Embryonic facial prominence (tissue), 1 donor: Measurements from ENCODE around the gene GRM3.
"Not testable (repeated sequence)": the region's sequence is repeated elsewhere in the genome, so short reads cannot be mapped to it uniquely, and the experiment has no call there.

Source experiments
- DNase-seq: peaks from one replicate; pipeline ENCODE4 v3.0.0-alpha.2; 2016; ENCODE audit errors: extremely low spot score

The GRM3 gene

DNA sequence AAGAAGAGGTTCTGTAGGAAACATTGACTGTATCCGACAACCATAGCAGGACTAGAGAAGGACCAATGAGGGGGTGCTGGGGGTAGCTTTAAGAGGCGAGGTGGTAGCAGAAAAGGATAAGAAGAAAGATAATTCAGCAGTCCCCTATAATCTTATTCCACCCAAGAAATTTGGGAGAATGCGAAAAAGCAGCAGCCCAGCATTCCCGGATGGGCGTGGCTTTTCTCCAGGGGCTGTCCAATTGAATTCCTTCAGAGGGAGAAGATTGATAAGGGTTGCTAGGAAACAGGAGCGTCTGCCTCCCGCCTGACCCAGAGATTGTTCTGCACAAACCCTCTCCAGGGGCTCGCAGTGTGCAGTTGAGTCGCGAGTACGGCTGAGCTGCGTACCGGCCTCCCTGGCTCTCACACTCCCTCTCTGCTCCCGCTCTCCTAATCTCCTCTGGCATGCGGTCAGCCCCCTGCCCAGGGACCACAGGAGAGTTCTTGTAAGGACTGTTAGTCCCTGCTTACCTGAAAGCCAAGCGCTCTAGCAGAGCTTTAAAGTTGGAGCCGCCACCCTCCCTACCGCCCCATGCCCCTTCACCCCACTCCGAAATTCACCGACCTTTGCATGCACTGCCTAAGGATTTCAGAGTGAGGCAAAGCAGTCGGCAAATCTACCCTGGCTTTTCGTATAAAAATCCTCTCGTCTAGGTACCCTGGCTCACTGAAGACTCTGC is at the start of gene GRM3:
TSS of gene GRM3 (plus strand) at position 349 of the 721 bp plus-strand sequence. CDS start 121,237 bp downstream, outside the sequence.
- DNase-seq: no peak

DNA sequence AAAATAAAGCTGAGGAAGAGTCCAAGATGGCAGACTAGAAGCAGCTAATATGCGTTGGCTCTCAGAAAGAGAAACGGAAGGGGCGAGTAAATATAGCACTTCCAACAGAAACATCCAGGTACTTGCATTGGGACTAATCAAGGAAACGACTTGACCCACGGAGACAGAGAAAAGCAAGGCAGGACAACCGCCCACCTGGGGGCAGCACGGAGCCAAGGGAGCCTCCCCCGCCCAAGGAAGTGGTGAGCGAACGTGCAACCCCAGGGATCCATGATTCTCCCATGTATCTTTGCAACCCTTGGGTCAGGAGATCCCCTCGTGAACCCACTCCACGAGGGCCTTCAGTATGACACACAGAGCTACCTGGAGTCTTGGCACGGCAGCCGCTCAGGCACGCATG is 45.4 kb upstream of the GRM3 start:
- DNase-seq: no peak

DNA sequence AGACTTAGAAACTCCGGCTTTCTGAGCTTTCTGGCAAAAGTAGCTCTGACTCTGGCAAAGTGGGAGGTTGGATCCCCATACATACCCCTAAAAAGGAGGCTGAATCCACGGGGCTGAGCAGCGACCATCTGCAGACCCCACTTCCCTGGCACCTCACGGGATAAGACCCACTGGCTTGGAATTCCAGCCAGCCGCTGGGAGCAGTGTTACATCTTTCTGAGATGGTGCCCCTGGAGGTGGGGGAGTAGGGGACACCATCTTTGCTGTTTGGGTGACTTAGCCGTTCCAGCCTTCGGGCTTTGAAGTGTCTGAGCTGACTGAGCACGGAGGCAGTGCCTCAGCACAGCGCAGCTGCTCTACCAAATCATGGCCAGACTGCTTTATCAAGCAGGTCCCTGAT is 45.0 kb upstream of the GRM3 start:
- no peak for DNase-seq

DNA sequence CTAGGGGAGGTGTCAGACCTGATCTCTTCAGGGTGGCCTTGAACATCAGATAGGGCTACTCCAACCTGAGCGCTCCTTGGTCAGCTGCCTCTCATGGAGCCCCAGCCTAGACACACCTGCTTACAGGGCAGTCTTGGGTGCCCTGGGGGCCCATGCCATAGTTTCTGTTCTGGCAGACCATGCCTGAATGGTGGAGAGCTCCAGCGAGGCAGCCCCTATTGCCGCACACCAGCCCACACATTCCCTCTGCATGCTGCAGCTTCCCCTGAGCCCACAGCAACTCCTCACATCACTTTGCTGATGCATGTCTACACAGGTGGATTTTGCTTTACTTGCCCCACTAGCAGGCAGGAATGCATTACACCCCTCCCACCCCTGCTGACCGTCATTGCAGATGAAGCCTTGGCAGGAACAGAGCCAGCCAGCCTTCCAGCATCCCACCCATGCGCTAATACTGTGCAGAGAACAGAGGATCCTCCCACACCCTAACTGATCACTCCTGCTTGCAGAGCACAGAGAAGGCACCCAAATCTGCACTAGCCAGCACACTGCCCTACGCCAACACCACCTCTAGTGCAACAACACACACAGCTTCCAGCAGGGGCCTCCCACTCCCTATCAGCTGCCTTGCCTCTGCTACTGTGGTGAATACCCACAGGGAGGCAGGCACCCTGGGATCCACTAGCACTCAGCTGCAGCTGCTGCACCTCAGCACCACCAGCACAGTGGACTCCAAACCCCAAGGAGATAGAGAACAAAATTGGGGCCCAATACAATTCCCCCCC is 43.0 kb upstream of the GRM3 start:
- no peak for DNase-seq

DNA sequence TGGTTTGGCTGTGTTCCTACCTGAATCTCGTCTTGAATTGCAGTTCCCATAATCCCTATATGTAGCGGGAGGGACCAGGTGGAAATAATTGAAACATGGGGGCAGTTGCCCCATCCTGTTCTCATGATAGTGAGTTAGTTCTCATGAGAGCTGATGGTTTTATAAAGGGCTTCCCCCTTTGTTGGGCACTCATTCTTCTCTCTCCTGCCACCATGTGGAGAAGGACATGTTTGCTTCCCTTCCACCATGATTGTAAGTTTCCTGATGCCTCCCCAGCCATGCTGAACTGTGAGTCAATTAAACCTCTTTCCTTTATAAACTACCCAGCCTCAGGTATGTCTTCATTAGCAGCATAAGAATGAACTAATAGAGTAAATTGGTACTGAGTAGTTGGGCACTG is 28.0 kb upstream of the GRM3 start:
- DNase-seq: not testable (repeated sequence)

DNA sequence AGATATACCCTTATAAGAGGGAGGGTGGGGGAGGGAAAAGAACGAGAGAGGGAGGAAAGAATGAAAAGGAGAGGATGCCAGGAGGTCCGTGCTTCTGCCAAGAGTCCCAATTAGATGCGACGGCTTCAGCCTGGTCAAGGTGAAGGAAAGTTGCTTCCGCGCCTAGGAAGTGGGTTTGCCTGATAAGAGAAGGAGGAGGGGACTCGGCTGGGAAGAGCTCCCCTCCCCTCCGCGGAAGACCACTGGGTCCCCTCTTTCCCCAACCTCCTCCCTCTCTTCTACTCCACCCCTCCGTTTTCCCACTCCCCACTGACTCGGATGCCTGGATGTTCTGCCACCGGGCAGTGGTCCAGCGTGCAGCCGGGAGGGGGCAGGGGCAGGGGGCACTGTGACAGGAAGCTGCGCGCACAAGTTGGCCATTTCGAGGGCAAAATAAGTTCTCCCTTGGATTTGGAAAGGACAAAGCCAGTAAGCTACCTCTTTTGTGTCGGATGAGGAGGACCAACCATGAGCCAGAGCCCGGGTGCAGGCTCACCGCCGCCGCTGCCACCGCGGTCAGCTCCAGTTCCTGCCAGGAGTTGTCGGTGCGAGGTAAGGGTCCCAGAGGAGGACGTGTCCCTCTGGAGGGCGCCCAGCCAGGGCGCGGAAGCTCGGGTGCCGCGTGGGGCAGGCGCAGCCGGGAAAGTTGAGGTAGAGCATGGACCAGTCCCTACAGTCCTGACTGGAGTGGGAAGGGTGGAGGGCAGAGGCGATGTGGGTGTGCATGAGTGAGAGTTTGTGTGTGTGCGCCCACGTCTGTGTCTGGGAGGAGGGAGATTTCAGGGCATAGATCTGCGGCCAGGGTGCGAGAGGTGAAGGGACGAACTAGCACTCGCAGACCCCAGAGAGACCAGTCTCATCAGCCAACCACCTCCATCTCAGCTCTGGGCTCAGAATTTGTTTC is 844 bp downstream of the GRM3 start:
- no peak for DNase-seq

DNA sequence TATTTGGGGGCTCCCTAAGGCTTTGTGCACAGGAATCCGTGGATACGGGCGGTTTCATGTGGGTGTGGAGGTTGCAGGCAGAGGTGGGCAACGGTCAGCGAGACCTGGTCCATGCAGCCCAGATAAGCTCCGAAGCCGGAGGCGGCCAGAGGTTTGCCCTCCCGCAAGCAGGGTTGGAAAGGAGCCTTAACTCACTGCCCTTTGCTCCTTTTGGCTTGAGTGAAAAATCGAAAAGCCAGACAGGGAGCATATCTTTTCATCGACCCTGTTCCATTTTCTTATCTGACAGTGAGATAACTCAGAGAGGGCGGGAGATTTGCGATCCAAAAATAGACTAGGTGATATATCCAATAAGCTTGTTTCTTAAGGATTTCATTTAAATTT is 1.5 kb downstream of the GRM3 start:
- no peak for DNase-seq

DNA sequence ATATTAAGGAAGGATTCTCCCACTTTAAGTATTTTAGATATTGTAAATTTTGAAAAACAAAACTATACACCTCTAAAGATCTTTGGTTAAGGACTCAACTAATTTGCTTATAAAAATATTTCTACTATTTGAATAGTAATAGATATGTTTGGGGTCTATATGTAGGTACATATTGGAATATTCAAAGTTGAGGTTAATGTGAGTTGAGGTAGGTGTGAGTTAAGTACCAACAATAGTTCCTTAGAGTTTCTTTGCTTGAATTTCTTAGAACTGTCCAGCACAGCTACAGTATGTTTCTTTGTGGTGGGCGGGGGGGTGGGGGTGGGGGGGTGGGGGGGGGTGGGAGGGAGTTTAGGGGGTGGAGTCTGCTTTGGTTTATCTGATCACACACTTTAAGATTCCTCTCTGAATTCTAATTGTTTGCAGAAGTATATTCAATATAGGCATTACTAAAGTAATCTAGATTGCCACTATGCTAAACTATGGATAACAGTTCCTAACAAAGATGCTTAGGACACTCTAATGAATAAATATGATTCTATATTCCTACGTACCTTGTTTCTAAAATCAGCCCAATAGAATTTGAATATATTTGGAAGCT is 2.1 kb downstream of the GRM3 start:
- no peak for DNase-seq

DNA sequence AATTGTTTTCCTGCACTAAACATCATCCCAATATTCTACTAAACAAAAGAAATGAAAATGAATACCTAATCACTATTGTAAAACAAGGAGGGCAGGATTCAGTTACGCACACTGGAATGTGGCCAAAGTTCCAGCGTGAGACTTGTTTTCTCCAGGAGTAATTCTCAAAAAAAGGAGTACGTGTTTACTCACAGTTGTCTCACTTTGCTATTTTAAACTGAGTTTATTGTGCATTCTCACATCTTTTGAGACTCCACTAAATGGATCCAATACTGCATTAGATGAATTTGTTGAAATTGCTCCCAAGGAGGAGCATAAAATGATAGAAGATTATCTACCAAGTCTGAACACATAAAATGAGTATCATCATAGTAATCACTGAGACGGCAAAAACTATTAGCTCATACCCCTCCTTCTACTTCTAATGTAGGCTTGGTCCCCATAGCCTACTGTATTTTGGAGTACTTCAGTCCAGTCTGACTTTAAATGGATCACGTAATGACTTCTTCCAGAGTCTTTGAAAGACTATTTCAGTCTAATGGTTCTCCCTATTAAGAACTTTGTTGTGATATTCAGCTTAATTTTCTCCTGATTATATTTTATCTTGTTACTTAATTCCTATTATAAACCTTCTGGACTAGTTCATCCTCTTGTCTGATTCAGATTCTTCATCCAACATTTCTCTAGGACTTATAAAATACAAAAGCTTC is 3.8 kb downstream of the GRM3 start:
- DNase-seq: no peak

DNA sequence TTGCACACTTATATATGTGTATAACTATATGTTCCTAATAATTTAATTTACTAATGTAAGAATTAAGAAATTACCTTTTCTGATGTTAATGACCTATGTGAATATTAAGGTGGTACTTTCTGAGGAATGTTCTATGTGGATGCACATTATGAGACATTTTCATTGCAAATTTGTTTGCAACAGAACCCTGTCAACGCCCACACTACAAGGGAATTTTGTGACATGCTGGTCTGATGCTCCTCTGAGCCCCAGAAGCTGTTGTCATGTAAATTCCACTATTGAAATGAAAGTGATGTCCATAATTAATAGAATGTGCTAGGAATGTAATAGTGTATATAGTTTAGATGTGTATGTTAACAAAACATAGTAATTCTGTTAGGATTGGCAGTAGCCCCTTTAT is 4.5 kb downstream of the GRM3 start:
- no peak for DNase-seq

DNA sequence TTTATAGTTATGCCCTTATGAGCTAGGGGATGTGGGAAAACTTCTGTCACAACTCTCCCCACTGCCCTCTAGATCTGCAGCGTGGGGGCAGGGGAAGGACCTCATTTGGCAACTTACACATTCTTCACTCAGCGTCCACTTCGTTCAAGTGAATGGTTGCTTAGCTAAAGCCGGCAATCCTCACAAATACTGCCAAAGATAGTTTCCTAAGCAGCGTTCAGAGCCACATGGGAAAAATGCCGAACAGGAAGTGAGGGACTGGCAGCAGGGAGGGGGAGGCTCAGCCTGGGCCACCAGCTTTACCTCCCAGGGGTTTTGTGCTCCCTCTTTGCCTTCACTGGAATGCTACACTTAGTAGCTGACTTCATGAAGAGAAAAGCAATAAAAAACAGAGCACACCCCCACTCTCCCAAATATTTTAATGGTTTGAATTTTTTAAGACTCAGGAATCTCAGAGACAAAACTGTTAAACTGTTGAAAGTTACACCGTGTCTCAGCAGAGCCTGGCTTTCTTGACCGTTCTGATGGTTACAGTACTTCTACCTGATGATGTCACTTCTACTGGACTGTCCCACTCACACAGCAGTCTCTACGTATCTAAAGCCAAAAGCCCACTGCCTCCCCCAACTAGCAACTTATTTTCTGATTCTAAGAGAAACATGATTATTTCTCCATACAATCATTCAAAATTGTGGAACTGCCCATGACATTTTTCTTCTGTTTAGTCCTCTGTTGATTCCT is 10.4 kb downstream of the GRM3 start:
- DNase-seq: no peak

DNA sequence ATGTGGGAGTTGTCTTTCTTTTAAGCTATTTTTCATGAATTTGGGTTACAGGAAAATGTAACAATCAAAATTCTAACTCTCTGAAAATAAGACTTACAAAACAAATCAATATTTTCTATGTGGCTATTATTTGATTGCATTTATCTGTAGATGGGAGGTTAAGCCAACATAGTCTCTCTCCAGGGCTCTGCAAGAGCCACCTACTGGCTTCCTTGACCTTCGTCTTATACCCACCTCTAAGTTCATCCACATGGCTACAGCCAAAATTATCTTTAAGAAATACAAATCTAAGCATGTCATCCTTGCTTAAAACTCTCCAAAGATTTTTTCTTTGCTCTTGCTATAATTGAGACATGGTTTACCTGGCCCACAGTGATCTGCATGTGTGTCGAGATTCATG is 14.2 kb downstream of the GRM3 start:
- DNase-seq: no peak

DNA sequence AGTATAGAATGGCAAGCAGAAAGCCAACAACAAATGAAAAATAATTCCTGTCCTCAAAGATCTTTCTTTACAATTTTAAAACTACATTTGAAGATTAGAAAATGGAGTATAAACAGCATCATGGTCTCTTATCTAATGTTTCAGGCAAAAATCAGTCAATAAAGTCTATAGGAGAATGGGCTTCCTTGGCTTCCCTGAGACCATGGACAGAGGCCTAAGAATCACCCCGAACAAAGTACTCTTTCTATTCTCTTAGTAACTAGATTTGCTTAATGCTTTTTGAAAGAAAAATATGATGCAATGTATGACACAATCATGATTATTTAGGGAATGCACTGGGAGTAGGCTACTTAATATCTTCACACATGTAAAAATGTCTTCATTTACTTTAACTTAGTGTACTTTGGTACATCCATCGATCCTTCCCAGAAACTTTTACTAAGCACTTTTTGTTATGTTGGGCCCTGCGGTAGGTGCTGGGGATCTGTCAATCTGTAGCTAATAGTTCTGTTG is 17.3 kb downstream of the GRM3 start:
- DNase-seq: no peak

DNA sequence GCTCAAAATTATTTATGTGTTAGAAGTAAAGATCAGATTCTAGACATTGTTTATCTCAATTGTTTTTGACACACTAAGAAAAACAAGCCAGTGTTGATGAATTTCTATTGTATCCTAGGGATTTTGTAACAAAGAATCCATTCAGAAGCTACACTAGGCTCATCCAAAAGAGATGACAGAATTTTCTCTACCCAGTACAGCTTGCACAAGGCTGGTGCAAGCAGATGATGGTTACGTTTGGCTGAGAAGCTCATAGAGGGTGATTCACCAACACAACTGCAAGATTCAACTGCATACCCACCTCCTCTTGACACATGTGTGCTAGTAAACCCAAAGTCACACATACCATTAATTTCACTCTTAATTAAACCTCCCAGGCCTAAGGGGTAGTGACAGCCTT is 20.8 kb downstream of the GRM3 start:
- no peak for DNase-seq

DNA sequence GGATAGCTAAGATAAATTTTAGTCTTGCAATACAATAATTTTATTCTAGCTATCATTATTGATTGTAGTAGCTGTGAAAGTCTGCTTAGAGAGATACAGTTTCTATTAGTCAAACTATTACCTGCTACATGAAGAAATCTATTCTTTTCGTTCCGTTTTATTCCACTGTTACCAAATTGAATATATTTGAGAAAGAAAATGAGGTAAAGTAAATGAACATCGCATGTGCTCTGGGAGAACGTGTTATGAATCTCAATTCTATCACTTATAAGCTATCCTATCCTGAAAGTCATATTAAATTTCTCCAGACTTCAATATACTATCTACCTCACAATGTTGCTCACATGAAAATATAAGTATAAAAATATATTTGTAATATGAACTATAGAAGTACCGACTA is 21.3 kb downstream of the GRM3 start:
- no peak for DNase-seq

DNA sequence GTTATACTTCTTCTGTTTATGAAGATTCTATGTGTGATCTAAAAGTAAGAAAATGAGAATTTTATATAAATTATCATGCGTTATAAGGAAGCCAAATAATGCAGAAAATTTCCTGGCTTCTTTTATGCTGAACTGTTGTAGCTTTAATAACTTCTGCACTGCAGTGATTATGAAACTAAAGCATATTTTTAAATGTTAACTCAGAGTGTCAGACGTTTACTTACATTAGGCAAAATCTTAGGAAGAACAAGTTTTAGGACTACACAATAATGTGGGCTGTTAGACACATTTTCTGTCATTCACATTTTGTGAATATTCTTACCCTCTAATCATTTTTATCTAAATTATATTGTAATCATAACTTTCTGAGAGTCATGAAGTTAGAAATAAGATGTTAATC is 22.0 kb downstream of the GRM3 start:
- no peak for DNase-seq

DNA sequence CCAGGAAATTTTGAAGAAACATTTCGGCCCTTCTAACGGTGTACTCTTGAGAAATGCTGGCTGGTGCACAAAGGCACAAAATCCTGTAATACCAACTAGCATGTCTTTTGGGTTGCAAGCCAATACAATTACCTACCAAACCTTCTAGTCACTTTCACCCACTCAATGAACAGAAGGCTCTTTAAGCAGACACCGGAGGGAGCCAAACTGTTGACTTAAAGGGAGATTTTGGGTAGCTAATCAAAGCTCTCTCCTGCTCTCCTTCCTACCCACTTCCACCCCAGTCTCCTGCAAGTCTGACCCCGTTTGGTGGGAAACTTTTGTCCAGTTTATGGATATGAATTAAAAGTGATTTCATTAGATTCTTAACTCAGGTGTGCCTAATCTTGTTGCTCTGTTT is 24.0 kb downstream of the GRM3 start:
- DNase-seq: no peak

DNA sequence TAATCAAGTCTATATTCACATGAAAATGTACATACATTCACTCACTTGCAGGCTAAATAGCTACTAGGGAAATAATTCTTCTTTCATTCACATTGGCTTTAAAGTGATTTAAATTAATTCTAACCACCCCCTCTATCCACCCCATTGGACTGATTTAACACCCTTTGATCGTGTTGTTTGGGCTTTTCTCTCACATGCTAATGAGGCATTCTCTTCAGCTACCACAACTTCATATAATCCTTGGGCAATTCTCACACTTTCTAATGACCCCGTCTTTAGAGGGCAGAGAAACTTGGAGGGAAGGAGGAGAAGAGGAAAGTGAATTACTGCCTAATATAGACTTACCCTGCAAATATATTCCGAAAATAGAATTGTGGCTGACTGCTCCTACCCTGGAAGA is 24.6 kb downstream of the GRM3 start:
- no peak for DNase-seq

DNA sequence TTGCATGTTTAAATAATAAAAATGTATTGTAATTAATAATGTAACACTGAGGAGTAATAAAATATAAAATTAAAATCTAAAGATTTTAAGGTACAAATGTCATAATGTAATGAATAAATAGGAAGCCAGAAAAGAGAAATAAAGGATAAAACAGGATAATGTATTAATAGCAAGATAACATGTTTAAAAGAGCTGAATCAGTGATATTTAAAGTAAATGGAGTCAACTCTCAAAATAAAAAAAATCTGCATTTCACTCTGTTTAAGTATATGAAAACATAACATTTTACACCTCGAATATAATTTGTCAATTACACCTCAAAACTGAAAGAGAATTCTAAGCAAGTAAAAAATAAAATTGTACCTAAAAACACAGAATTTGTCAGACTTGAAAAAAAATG is 44.1 kb downstream of the GRM3 start:
- DNase-seq: no peak

DNA sequence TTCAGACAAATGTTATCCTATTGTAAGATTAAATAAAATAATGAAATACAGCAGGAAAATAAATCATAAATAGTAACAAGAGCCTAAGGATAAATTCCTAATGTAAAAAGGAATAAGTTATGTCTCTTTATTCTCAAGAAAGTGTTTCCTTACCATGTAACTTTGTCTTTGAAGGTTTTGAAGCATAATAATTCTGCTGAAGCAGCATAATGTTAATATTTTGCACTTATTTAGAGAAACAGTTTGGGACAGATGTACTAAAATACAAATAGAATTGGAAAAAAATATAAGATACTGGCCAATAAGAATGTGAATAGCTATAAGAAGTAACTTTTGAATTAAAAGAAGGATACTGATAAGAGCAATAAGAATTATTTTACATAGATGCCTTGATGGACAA is 45.7 kb downstream of the GRM3 start:
- DNase-seq: no peak
